ENCODE data around the gene PARD3.

GRCh38 chr10:34467364-34467763 is 347.7 kb downstream of the PARD3 start:
- TF ChIP-seq CTCF (conservative IDR thresholded peaks at IDR 0.05 in 1 of 2, IDR thresholded peaks at IDR 0.05 in 1 of 2; ENCODE audit: low read depth in 1 of 2, low read length in 2 of 2) (no peak), EZH2 (IDR thresholded peaks at IDR 0.05; ENCODE audit: low read length, missing control alignments) (no peak)

All from fibroblast of lung (primary cell).